Brain microvascular endothelial cell (primary cell): ENCODE data around the gene ABLIM2.

ENCODE experiments used
- DNase-seq: peaks from one replicate; pipeline ENCODE4 v3.0.0-alpha.2; 2020
- H3K27ac ChIP-seq: fragments of 250-450 bp; sonication (Bioruptor Pico); 2 replicates; pipeline ENCODE4 v1.5.1; 2020; ENCODE audit warnings: mild to moderate bottlenecking, moderate library complexity
- H3K27me3 ChIP-seq: fragments of 250-450 bp; sonication (Bioruptor Pico); replicated peaks from 2 replicates; pipeline ENCODE4 v1.5.1; 2020; ENCODE audit warnings: mild to moderate bottlenecking
- H3K36me3 ChIP-seq: fragments of 250-450 bp; sonication (Bioruptor Pico); replicated peaks from 2 replicates; pipeline ENCODE4 v1.5.1; 2020; ENCODE audit warnings: mild to moderate bottlenecking
- H3K4me3 ChIP-seq: 2 replicates; pipeline ENCODE4 v1.5.1; 2011; ENCODE audit warnings: low read depth, mild to moderate bottlenecking, control low read depth, low read length, moderate library complexity
- in situ Hi-C: cut with HindIII; loops from 2 replicates; pipeline ENCODE4 v1.10.0; 2017; ENCODE audit warnings: low sequenced_read_pairs, low pct_ligation_motif_present
- TF ChIP-seq, protein P1 (sequence below): IDR thresholded peaks from 2 replicates; pipeline ENCODE4 v1.5.1; 2011; ENCODE audit warnings: low read depth, mild to moderate bottlenecking, moderate library complexity, low read length, control low read depth, inconsistent platforms; ENCODE audit errors: missing control alignments

Gene ABLIM2

DNA sequence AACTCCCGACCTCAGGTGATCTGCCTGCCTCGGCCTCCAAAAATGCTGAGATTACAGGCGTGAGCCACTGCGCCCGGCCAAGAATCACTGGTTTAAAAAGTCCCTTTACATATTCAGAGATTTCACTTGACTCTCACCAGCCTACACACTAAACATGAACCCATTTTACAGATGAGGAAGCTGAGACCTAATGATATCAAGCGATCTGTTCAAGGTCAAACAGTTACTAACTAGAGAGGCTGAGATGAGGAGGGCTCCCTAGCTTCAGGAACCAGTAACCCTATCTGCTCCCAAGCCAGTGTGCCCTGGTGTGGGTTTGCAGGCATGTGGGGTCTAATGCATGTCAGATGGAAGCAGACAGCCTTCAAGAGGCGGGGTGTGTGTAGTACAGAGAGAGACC, 159.3 kb downstream of the ABLIM2 start:
- Histone ChIP-seq H3K36me3 (no peaks in the 10 kb centered on the region), H3K27me3 (peaks cover 10% of the 10 kb centered on the region), H3K4me3 (no peak overlapping the region), H3K27ac (no peak overlapping the region)
- DNase-seq: no peak
- in situ Hi-C loops: no loop called here
- TF ChIP-seq, protein P1, sequence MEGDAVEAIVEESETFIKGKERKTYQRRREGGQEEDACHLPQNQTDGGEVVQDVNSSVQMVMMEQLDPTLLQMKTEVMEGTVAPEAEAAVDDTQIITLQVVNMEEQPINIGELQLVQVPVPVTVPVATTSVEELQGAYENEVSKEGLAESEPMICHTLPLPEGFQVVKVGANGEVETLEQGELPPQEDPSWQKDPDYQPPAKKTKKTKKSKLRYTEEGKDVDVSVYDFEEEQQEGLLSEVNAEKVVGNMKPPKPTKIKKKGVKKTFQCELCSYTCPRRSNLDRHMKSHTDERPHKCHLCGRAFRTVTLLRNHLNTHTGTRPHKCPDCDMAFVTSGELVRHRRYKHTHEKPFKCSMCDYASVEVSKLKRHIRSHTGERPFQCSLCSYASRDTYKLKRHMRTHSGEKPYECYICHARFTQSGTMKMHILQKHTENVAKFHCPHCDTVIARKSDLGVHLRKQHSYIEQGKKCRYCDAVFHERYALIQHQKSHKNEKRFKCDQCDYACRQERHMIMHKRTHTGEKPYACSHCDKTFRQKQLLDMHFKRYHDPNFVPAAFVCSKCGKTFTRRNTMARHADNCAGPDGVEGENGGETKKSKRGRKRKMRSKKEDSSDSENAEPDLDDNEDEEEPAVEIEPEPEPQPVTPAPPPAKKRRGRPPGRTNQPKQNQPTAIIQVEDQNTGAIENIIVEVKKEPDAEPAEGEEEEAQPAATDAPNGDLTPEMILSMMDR: no peak

DNA sequence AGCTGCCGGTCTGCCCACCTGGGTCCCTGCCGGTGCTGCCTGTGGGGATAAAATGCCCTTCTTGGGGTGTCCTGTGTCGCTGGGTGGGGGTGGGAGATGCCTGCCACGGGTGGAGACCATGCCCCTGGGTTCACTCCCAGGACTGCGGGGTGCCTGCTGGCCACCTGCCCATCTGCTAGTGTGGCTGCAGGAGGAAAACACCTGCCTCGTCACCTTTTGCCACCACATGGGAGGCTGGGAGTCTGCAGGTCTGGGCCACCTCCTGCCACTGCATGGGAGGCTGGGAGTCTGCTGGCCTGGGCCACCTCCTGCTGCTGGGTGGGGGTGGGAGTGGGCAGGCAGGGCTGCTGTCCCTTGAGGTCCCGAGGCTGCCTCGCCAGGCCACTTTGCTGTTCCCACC, 160.2 kb downstream of the ABLIM2 start:
- Histone ChIP-seq H3K36me3 (no peaks in the 10 kb centered on the region), H3K27ac (no peak overlapping the region), H3K27me3 (peaks cover 10% of the 10 kb centered on the region), H3K4me3 (no peak overlapping the region)
- no peak for DNase-seq
- TF ChIP-seq, protein P1: no peak
- in situ Hi-C loops: no loop called here

DNA sequence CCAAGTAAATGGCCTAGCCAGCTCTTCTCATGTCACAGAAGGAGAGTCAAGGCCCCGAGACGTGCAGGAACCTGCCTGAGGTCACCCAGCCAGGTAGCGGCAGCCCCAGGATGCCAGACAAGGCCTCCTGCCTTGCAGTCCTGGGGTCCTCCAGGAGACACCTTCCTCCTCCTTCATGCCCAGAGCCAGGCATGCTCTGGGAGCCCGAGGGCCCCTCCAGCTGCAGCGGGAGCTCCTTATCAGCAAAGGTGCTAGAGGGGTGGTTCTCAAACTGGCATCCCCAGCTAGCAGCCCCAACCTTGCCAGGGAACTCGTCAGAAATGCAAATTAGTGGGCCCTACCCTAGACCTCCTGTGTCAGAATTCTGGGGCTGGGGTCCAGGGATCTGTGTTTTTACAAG, 162.7 kb downstream of the ABLIM2 start:
- Histone ChIP-seq H3K36me3 (no peaks in the 10 kb centered on the region), H3K4me3 (no peak overlapping the region), H3K27me3 (no peaks in the 10 kb centered on the region), H3K27ac (no peak overlapping the region)
- no peak for DNase-seq
- in situ Hi-C loops: no loop called here
- TF ChIP-seq, protein P1: no peak

DNA sequence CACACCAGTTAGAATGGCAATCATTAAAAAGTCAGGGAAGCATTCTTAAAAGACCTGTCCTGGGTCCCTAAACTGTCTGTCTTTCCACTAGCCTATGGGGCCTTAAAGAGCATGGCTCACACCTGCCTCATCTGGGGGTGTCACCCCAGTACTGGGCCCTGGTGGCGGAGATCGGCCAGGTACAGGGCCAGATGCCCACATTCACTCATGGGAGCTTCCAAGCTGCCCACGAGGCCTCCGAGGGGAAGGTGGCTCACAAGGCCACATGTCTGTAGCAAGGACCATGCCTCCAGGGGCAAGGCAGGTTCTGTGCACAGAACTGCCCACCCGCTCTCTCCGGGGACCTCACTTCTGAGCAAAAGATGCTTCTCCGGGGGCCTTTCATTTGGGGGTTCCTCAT, 163.5 kb downstream of the ABLIM2 start:
- Histone ChIP-seq H3K27me3 (no peaks in the 10 kb centered on the region), H3K27ac (no peak overlapping the region), H3K4me3 (no peak overlapping the region), H3K36me3 (no peaks in the 10 kb centered on the region)
- no peak for DNase-seq
- in situ Hi-C loops: no loop called here
- TF ChIP-seq, protein P1: no peak

DNA sequence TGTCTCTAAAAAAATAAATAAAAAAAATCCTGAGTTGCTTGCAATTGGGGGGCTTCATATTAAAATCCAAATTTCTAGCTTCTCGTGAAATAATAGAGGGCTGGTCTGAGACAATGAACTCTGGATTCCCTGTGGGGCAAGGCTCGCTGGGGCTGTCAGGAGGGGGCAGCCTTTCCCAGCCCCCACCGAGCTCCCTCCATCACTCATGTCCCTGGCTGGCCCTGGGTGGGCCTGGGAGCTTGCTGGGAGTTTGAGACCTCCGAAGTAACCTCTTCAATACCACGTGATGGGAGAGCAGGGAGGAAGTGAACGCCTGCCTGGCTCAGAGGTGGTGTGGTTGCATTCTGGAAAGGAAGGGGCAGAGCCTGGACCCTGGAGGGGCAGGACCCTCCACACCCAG, 164.9 kb downstream of the ABLIM2 start:
- Histone ChIP-seq H3K27ac (no peak overlapping the region), H3K36me3 (no peaks in the 10 kb centered on the region), H3K4me3 (no peak overlapping the region), H3K27me3 (no peaks in the 10 kb centered on the region)
- TF ChIP-seq, protein P1: no peak
- no peak for DNase-seq
- in situ Hi-C loops: no loop called here

DNA sequence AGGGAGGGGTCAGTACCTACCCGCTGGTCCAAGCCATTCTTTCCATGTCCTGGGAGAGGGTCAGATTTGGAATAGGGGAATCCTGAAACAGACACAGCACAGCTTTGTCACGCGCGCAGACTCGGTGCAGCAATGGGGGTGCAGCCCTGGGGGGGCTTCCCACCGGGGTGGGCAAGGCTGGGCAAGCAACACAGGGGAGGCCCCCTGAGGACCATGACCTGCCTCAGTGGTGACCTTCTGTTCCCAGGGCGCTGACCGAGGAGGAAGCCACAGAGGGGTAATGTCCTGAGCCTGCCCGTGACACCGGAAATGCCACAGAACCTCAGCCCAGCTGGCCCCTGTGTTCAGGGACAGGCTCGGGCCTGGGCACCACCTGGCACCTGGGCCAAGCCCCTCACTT, 165.8 kb downstream of the ABLIM2 start:
- no peak for DNase-seq
- Histone ChIP-seq H3K27me3 (no peaks in the 10 kb centered on the region), H3K27ac (no peak overlapping the region), H3K4me3 (no peak overlapping the region), H3K36me3 (no peaks in the 10 kb centered on the region)
- TF ChIP-seq, protein P1: no peak
- in situ Hi-C loops: no loop called here
